ENCODE data around the gene ACAN. TPM values are rescaled to one million over a fixed set of nuclear protein-coding genes. Genes with fewer than 3 reads are reported as not detected.

ACAN gene
- total RNA-seq, 4 donors from 2014 or later = 0.05 to 0.25 (median 0.19) TPM; not detected in 1

GRCh38 chr15:88832820-88833730 is 29.8 kb downstream of the ACAN start:
- 79% methylated on average over 9 of the region's 12 CpGs for WGBS
- TF ChIP-seq POLR2A (IDR thresholded peaks at IDR 0.05) (no peak), EP300 (IDR thresholded peaks at IDR 0.05) (no peak), CTCF (IDR thresholded peaks at IDR 0.05) (no peak), POLR2AphosphoS5 (IDR thresholded peaks at IDR 0.05) (no peak)
- no peaks in the 10 kb centered on the region for H3K27me3 ChIP-seq
- H3K36me3 ChIP-seq = no peaks in the 10 kb centered on the region
- H3K27ac ChIP-seq = no peak overlapping the region
- no peaks in the 10 kb centered on the region for H3K4me1 ChIP-seq
- H3K9me3 ChIP-seq = no peaks in the 10 kb centered on the region
- no peak overlapping the region for H3K4me3 ChIP-seq
- no peak for DNase-seq (ENCODE audit: low spot score in 2 of 2)

- Histone ChIP-seq H3K36me3 (no peaks in the 10 kb centered on the region), H3K4me1 (no peaks in the 10 kb centered on the region), H3K27me3 (no peaks in the 10 kb centered on the region), H3K27ac (no peak overlapping the region), H3K9me3 (no peaks in the 10 kb centered on the region), H3K4me3 (no peak overlapping the region)
- no peak for DNase-seq (ENCODE audit: low spot score in 2 of 2)
- TF ChIP-seq POLR2AphosphoS5 (IDR thresholded peaks at IDR 0.05) (no peak), POLR2A (IDR thresholded peaks at IDR 0.05) (no peak), EP300 (IDR thresholded peaks at IDR 0.05) (no peak), CTCF (IDR thresholded peaks at IDR 0.05) (no peak)
- WGBS = 67% methylated on average over 8 of the region's 8 CpGs
Observed at GRCh38 chr15:88833731-88834100, 30.5 kb downstream of the ACAN start.

GRCh38 chr15:88834211-88834812 is 31.1 kb downstream of the ACAN start:
- Histone ChIP-seq H3K4me1 (no peaks in the 10 kb centered on the region), H3K27me3 (no peaks in the 10 kb centered on the region), H3K36me3 (no peaks in the 10 kb centered on the region), H3K4me3 (no peak overlapping the region), H3K9me3 (no peaks in the 10 kb centered on the region), H3K27ac (no peak overlapping the region)
- TF ChIP-seq EP300 (IDR thresholded peaks at IDR 0.05) = no peak
- TF ChIP-seq CTCF (IDR thresholded peaks at IDR 0.05) = peak in 1 of 2 donors; percentile 25
- no peak for TF ChIP-seq POLR2A (IDR thresholded peaks at IDR 0.05)
- WGBS = 40% methylated on average over 11 of the region's 14 CpGs
- DNase-seq (ENCODE audit: low spot score in 2 of 2) = no peak

GRCh38 chr15:88835119-88835518 is 31.9 kb downstream of the ACAN start:
- Histone ChIP-seq H3K36me3 (no peaks in the 10 kb centered on the region), H3K4me1 (no peaks in the 10 kb centered on the region), H3K4me3 (no peak overlapping the region), H3K27ac (no peak overlapping the region), H3K27me3 (peaks cover 4% of the 10 kb centered on the region), H3K9me3 (no peaks in the 10 kb centered on the region)
- no peak for TF ChIP-seq CTCF (IDR thresholded peaks at IDR 0.05)
- no peak for TF ChIP-seq POLR2A (IDR thresholded peaks at IDR 0.05)
- no peak for TF ChIP-seq POLR2AphosphoS5 (IDR thresholded peaks at IDR 0.05)
- no peak for TF ChIP-seq EP300 (IDR thresholded peaks at IDR 0.05)
- no peak for DNase-seq (ENCODE audit: low spot score in 2 of 2)
- WGBS = 84% methylated on average over 4 of the region's 4 CpGs

- 32% methylated on average over 2 of the region's 2 CpGs for WGBS
Observed at GRCh38 chr15:88835646-88836045, 32.4 kb downstream of the ACAN start.

More at GRCh38 chr15:88835646-88836045, 32.4 kb downstream of the ACAN start:
- no peaks in the 10 kb centered on the region for H3K9me3 ChIP-seq
- peaks cover 4% of the 10 kb centered on the region for H3K27me3 ChIP-seq
- H3K36me3 ChIP-seq = no peaks in the 10 kb centered on the region
- no peak overlapping the region for H3K4me3 ChIP-seq
- DNase-seq (ENCODE audit: low spot score in 2 of 2) = no peak
- H3K4me1 ChIP-seq = no peaks in the 10 kb centered on the region
- no peak overlapping the region for H3K27ac ChIP-seq
- TF ChIP-seq EP300 (IDR thresholded peaks at IDR 0.05) (no peak), POLR2AphosphoS5 (IDR thresholded peaks at IDR 0.05) (no peak), CTCF (IDR thresholded peaks at IDR 0.05) (no peak), POLR2A (IDR thresholded peaks at IDR 0.05) (no peak)

Data from suprapubic skin (tissue), 4 donors.